Measurements from ENCODE around the gene SLC4A9.

DNA sequence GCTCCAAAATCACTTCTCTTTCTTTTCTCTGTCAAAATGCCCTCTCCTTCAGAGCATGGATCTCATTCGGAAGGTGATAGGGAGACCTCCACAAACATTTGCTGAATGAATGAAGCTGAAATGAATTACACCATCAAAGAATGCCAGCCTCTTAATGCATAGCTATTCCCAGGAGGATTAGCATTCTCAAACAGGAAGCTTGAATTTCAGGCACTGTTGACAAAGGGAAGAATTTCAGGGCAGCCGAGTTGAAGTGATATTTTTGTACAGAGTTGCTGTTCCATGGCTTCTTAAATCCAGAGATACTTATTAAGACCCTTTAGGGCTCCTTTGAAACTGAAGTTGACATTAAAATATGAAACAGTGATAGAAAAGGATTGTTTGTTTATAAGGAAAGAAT, 32.4 kb upstream of the SLC4A9 start:
- TF ChIP-seq, protein P1, sequence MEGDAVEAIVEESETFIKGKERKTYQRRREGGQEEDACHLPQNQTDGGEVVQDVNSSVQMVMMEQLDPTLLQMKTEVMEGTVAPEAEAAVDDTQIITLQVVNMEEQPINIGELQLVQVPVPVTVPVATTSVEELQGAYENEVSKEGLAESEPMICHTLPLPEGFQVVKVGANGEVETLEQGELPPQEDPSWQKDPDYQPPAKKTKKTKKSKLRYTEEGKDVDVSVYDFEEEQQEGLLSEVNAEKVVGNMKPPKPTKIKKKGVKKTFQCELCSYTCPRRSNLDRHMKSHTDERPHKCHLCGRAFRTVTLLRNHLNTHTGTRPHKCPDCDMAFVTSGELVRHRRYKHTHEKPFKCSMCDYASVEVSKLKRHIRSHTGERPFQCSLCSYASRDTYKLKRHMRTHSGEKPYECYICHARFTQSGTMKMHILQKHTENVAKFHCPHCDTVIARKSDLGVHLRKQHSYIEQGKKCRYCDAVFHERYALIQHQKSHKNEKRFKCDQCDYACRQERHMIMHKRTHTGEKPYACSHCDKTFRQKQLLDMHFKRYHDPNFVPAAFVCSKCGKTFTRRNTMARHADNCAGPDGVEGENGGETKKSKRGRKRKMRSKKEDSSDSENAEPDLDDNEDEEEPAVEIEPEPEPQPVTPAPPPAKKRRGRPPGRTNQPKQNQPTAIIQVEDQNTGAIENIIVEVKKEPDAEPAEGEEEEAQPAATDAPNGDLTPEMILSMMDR (IDR thresholded peaks at IDR 0.05; ENCODE audit: low read length) = no peak
- no peak for TF ChIP-seq EZH2 (IDR thresholded peaks at IDR 0.05; ENCODE audit: borderline replicate concordance, low read length)
